ENCODE measurements around the gene KLHL7.
"Not testable (repeated sequence)": the region's sequence is repeated elsewhere in the genome, so short reads cannot be mapped to it uniquely, and the experiment has no call there.

KLHL7 gene

DNA sequence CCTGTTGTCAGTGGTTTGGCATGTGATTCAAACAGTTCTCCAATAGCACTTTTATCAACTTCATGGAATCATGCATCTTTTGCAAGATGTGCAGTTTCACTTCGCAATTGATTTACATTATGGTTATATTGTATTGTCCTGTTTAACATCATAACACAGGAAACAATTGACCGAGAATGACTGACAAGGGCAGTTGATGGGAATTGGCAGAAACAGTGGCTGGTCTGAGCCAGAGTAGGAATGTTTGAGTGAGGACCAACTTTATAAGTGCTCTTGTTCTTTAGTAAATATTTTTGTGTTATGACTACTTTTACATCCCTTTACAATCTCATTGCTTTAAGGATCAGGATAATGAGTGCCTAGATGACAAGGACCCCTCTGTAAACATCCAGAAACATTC lies 2.2 kb downstream of the KLHL7 start:
- no peak for DNase-seq (ENCODE audit: low read depth in 2 of 2)

DNA sequence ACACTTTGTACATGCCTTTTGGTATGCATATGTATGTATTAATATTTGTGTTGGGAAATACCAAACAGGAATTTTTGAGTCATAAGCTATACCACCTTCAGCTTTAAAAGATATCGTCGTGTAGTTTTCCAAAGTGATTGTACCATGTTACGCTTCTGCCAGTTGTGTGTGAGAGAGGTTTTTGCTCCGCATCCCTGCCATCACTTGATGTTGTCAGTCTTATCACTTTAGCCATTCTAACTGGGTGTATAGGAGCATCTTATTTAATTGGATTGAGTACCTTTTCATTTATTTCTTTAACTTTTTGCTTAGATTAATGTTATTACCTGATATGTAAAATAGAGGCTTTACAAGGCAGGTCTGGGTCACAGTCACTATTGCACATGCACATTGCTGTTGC lies 3.4 kb downstream of the KLHL7 start:
- DNase-seq (ENCODE audit: low read depth in 2 of 2), result no peak

DNA sequence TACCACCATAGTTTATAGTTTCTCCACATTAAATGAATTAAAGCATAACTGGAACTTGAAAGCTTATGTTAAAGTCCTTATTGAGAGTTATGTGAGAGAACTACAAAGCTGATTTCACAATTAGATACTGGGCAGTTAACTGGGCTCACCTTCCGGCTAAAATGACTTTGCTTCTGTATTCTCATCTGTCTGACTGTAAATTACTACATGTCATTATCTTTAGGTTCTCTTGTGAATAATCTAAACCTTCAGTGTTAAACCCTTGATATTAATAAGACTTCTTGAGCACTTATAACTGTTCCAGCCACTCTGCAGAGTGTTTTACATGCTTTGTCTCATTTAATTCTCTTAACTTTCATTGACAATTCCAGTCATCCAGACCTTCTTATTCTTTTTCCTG lies 3.9 kb downstream of the KLHL7 start:
- no peak for DNase-seq (ENCODE audit: low read depth in 2 of 2)

DNA sequence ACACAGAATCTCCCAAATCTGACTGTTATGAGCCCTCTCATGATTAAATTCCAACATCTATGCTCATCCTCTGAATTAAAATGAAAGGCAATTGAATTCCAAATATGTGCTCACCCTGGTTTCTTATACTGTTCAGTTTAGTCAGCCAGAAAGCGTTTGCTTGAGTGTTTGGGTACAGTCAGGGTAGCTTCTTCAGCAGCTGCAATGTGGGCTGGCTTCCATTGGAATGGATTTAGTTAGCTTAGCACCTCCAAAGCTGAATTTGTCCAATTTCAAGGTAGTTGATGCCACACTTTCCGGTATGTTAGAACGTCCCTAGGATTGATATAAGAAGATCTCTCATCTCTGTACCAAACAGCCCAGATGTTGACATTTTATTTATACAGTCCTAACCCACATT lies 9.3 kb downstream of the KLHL7 start:
- DNase-seq (ENCODE audit: low read depth in 2 of 2), result no peak

DNA sequence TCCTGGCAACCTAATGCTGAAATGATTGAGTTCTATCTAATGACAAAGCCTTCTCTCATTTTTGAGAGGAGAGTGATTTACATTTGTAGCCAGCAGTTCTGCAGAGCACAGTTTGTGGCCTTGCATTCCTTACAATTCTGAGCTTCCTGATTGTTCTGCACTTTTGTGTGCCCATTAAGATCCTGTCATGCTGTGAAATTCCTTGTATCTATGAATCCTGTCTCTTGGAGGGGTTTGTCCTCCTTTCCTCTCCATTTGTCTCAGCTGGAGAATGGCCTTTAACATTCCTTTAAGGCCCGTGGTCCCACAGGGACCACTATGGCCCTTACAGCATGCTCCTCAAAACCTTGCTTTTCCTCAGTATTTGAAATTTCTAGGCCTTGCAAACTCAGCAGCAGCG lies 10.4 kb downstream of the KLHL7 start:
- DNase-seq (ENCODE audit: low read depth in 2 of 2), result no peak

DNA sequence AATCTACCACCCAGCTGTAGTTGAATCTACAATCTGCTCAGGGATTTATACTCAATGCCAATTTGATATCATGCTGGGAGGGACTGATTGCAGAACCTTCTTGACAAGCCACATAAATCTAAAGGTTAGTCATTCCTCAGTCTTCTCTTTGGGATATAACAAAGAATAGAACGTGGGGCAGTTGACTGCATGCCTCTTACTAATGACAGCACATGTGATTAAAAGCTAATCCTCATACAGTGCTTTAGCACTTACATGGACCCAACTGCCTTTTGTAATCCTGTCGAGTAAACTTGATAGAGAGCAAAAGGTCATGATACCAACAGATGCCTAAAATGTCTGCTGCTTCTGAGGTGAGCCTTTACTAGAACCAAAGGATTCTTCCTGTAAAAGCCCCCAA lies 12.3 kb downstream of the KLHL7 start:
- DNase-seq (ENCODE audit: low read depth in 2 of 2), result no peak

DNA sequence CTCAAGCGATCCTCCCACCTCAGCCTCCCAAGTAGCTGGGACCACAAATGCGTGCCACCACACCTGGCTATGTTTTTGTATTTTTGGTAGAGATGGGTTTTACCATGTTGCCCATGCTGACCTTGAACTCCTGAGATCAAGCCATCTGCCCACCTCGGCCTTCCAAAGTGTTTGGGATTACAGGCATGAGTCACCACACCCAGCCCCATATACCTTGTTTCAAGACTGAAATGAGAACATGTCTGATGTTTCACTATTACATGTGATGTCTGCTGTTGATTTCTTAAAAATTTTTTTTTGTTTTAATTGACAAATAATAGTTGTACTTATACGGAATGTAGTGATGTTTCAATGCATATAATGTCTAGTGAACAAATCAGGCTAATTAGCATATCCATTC lies 14.5 kb downstream of the KLHL7 start:
- no peak for DNase-seq (ENCODE audit: low read depth in 2 of 2)

DNA sequence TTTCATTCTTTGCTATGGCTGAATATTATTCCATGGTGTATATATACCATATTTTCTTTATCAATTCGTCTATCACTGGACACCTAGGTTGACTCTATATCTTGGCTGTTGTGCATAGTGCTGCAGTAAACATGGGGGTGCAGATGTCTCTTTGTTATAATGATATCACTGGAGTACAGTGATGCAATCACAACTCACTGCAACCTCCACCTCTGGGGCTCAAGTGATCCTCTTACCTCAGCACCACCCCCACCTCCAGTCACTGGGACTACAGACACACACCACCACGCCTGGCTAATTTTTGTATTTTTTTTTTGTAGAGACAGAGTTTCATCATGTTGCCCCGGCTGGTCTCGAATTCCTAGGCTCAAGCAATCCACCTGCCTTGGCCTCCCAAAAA lies 15.6 kb downstream of the KLHL7 start:
- DNase-seq (ENCODE audit: low read depth in 2 of 2), result no peak

DNA sequence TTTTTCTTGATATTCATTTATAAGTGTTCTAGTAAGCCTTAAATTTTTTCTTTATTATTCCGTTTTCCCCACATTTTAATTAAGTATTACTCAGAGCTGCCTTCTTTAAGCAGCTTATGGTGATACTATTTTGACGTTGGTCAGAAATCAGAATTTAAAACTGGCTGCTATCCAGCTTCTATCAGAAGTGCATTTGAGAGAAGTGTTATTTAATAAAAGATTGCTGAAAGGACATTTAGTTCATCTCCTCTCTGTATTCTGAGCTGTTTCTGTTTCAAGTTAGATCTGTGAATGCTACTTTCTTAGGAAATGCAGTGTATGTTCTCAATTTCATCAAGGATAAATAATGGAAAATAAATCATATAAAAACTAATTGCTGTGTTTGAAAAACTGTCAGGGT lies 17.4 kb downstream of the KLHL7 start:
- DNase-seq (ENCODE audit: low read depth in 2 of 2), result no peak

DNA sequence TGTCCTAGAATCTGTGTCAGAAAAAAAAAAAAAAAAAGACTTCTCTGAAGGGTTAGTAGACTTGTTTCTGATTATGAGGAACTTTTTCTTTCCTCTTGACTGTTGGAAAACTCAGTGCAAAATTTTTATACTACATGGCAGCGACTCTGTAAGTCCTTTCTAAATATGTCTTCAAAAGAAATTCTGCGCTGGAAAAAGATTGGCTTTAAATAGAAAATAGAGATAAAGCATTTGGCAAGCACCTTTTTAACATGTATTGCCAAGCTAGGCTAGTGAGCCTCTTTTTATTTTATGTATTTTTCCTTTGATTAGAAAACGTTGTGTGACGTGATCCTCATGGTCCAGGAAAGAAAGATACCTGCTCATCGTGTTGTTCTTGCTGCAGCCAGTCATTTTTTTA lies 17.9 kb downstream of the KLHL7 start:
- DNase-seq (ENCODE audit: low read depth in 2 of 2), result no peak

DNA sequence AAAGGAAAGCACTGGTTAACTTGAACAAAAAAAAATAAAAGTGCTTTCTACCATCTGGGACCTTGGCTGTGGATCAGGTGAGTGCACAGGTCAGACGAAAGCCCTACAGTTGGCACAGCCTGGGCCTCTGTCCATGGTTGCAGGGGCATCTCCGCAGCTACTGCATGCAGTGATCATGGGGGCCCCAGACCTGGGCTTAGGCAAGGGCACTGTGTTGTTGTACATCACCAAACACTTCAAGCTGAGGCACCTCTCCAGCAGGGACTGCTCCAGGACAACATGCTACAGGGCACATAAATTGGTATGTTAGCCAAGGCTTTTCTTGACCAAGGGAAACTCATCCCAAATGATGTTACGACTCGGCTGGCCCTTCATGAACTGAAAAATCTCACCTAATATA lies 23.5 kb downstream of the KLHL7 start:
- no peak for DNase-seq (ENCODE audit: low read depth in 2 of 2)

DNA sequence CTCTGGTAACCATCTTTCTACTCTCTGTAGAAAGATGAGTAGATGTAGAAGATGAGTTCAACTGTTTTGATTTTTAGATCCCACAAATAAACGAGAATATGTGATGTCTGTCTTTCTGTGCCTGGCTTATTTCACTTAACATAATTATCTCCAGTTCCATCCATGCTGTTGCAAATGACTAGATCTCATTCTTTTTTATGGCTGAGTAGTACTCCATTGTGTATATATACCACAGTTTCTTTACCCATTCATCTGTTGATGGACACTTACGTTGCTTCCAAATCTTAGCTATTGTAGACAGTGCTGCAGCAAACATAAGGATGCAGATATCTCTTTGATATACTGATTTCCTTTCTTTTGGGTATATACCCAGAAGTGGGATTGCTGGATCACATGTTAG lies 26.2 kb downstream of the KLHL7 start:
- DNase-seq (ENCODE audit: low read depth in 2 of 2), result not testable (repeated sequence)

DNA sequence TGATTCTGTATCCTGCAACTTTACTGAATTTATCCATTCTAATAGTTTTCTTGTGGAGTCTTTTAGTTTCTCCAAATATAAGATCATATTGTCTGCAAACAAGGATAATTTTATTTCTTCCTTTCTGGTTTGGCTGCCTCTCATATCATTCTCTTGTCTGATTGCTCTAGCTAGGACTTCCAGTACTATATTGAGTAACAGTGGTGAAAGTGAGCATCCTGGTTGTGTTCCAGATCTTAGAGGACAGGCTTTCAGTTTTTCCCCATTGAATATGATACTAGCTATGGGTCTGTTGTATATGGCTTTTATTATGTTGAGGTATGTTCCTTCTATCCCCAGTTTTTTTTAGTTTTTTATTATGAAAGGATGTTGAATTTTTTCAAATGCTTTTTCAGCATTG lies 28.2 kb downstream of the KLHL7 start:
- DNase-seq (ENCODE audit: low read depth in 2 of 2), result no peak

DNA sequence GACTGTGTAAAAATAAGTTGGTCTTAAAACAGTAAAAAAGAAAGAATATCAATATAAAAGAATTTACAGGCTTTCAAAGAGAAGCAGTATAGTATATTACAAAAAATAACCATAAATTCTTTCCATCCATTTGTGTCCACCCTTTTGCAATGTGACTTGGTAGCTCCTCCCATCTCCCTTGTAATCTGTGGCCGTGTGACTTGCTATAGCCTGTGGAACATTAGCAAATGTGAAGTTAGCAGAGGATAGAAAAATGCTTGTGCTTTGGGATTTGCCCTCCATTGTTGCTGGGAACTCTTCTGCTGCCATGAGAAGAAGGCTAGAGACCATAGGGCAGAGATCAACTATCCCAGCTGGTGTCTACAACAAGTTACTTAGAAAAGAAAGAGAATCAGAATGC lies 30.2 kb downstream of the KLHL7 start:
- DNase-seq (ENCODE audit: low read depth in 2 of 2), result no peak

DNA sequence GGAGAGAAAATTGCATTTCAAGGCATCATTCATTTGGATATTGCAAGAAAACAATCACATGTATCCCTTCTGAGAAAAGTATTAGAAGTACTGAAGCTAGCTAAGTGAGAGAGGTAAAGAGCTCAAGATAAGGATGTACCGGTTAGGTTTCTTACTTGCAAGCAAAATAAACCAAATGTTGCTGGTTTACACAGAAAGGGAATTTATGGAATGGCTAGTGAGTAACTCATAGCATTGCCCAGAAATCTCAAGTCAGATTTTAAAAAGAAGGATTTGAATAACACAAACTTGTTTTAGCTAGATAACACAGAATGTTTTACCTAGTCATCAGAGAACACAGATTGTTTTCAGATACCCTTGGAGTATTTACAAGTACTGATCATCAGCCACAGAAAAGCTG lies 30.6 kb downstream of the KLHL7 start:
- no peak for DNase-seq (ENCODE audit: low read depth in 2 of 2)

DNA sequence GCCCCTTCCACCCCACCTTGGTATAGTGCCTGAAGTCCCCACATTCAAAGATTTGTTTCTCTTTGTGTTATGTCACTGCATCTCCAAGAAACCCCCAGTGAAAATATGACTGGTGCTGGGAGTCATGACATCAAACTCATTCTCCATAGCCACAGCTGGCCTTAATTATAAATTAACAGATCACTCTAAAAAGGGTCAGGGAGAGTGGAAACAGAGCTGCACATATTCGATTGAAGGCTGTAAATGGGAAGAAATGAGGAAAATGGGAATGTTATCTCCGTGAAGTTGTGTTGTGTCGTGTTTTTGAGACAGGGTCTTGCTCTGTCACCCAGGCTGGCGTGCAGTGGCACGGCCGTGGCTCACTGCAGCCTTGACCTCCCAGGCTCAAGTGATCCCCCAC lies 52.1 kb downstream of the KLHL7 start:
- no peak for DNase-seq (ENCODE audit: low read depth in 2 of 2)

DNA sequence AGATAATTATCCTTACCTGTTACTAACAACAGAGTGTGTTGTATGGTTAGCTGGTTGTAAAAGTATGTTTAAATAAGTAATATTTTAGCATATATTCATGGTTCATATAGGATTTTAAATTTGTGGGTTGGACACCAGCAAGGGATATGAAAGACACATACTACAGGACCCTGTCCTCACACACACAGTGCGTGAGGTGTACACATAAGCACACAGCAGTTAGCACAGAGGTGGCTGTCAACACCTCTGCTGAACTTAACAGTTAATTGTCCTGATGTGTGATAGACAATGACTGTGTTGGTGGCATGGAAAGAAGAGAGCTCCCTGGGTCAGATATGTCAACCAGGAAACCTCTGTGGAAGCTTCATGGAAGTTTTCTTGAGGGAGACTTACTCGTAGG lies 53.0 kb downstream of the KLHL7 start:
- no peak for DNase-seq (ENCODE audit: low read depth in 2 of 2)

DNA sequence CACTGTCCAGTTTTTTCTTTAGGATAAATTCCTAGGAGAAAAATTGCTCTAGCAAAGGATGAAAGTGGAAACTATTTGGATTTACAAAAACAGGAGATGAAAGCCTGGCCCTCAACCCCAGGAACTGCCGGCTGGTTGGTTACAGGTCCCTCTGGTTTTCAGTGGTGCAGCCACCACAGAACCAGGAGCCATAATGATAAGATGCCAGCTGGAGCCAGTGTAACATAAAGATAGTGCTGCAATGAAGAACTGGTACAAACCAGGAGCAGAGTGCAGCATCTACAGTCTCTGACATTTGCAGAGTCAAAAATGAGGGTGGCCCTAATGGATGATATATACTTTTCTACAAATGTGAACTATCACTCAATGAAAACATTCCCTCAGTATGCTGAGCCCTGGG lies 55.9 kb downstream of the KLHL7 start:
- no peak for DNase-seq (ENCODE audit: low read depth in 2 of 2)

DNA sequence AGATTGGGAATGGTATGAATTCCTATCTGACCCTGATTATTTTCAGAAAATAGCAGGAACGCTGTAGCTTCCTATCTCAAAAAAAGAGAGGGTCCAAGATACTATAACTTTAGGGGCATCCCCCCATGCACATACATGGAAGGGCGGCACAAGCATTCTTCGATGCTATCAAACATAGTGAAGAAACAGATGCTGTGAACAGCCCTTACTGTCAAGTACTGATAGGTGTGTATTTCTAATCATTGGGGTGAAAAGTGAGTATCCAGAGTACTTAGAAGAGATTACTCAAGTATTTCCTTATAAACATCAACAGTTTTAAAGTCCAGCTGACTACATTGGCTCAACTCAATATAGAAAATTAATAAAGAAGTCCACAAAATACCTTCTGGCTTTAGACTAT lies 59.3 kb downstream of the KLHL7 start:
- DNase-seq (ENCODE audit: low read depth in 2 of 2), result no peak

DNA sequence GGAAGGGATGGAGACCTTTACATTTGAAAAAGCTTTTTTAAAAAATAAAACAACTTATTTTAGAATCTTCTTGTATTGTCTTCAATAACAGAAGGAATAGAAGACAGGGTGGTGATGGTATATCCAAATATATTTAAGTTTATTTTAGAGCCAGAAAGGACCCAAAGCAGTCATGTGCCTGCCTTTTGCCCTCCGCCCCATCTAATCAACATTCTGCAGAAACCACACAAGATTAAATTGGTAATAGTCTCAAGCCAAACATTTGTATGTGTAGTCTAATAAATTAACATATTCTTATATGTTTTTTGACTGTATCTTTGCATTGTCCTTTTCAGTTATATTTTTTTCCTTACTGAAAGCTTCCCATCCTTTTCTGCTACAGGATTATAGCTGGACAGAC lies 59.7 kb downstream of the KLHL7 start:
- DNase-seq (ENCODE audit: low read depth in 2 of 2), result no peak

DNA sequence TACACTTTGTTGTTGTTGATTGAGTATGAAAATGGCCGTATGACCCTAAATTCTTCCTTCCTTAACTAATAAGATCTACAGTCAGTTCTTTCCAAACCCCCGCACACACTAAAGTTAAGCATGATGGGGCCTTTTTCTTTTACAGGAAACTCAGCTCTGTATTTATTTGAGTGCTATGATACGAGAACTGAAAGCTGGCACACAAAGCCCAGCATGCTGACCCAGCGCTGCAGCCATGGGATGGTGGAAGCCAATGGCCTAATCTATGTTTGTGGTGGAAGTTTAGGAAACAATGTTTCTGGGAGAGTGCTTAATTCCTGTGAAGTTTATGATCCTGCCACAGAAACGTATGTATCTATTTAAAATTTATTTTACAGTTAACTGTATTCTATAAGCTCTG lies 62.1 kb downstream of the KLHL7 start:
- DNase-seq (ENCODE audit: low read depth in 2 of 2), result no peak

DNA sequence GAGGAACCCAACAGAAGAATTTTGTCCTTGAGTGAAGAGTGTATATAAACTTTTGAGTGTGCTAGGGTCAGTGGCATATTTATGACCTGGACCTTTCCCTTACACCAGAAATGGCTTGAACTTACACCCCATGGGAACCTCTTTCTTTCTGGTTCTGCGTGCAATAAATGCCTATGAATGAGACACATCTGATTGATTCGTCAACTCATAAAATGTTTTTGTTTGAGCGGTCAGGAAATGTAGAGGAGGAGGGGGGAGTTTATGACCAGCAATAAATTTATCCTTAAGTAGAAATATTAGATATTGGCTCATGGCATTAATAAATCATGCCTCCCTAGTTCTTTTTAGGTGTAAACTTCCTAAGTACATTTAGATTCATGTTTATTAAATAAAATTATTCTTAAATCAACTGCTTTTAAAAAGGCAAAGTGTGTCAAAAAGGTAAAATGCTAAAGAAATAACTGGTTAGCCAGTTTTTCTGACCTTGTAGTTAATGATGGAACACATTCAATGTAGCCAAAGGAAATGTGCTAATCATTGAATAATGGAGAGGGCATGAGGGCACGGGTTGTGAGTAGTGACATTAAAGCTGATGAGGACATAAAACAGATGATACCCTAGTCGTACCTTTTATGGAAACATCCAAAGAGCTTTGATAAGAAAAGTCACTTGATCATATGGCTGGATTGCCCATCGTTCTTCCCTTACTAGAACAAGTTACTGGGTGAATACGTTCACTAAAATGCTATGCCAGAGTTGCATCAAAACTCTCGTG lies 62.7 kb downstream of the KLHL7 start:
- no peak for DNase-seq (ENCODE audit: low read depth in 2 of 2)

DNA sequence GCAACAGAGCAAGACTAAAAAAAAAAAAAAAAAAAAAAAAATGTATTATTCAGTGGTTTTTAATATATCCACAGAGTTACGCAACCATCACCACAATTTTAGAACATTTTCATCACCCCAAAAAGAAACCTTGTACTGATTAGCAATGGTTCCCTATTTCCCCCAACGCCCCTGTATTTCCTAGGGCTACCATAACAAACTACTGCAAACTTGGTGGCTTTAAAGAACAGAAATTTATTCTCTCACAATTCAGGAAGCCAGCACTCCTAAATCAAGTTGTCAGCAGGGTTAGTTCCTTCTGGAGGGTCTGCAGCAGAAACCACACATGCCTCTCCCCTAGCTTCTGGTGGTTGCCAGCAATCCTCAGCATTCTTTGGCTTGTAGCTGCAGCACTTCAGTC lies 70.4 kb downstream of the KLHL7 start:
- DNase-seq (ENCODE audit: low read depth in 2 of 2), result no peak

All from activated CD4-positive, alpha-beta T cell treated with anti-CD3 and anti-CD28 coated beads for 24 hours (primary cell).